Ishikawa (cell line): ENCODE measurements around the gene GSAP.

ENCODE experiments used
- CEBPB ChIP-seq: IDR thresholded peaks from 2 replicates; pipeline ENCODE4 v1.6.1; 2012
- CREB1 ChIP-seq: IDR thresholded peaks from 2 replicates; pipeline ENCODE4 v1.6.1; 2012; ENCODE audit warnings: low read depth
- EGR1 ChIP-seq: IDR thresholded peaks from 2 replicates; pipeline ENCODE4 v1.6.1; 2012
- EP300 ChIP-seq: IDR thresholded peaks from 2 replicates; pipeline ENCODE4 v1.6.1; 2012; ENCODE audit warnings: borderline replicate concordance
- FOXM1 ChIP-seq: IDR thresholded peaks from 2 replicates; pipeline ENCODE4 v1.6.1; 2012; ENCODE audit warnings: low read depth, borderline replicate concordance
- NFIC ChIP-seq: IDR thresholded peaks from 2 replicates; pipeline ENCODE4 v1.6.1; 2012
- RAD21 ChIP-seq: IDR thresholded peaks from 2 replicates; pipeline ENCODE4 v1.6.1; 2012; ENCODE audit warnings: low read depth
- REST ChIP-seq: IDR thresholded peaks from 2 replicates; pipeline ENCODE4 v1.6.1; 2012; ENCODE audit warnings: low read depth, mild to moderate bottlenecking
- TAF1 ChIP-seq: IDR thresholded peaks from 2 replicates; pipeline ENCODE4 v1.6.1; 2012; ENCODE audit warnings: low read depth, mild to moderate bottlenecking
- TCF12 ChIP-seq: IDR thresholded peaks from 2 replicates; pipeline ENCODE4 v1.6.1; 2012; ENCODE audit warnings: low read depth
- TEAD4 ChIP-seq: IDR thresholded peaks from 2 replicates; pipeline ENCODE4 v1.6.1; 2012
- YY1 ChIP-seq: IDR thresholded peaks from 2 replicates; pipeline ENCODE4 v1.6.1; 2012; ENCODE audit warnings: low read depth
- ZBTB7A ChIP-seq: IDR thresholded peaks from 2 replicates; pipeline ENCODE4 v1.6.1; 2012; ENCODE audit warnings: low read depth
- TF ChIP-seq, protein P1 (sequence below): IDR thresholded peaks from 2 replicates; pipeline ENCODE4 v1.6.1; 2012
- TF ChIP-seq, protein P2 (sequence below): IDR thresholded peaks from 2 replicates; pipeline ENCODE4 v1.6.1; 2012

The GSAP gene

GRCh38 chr7:77266291-77266794, 149.8 kb downstream of the GSAP start:
- TF ChIP-seq CEBPB (no peak), NFIC (no peak), FOXM1 (no peak), CREB1 (no peak), RAD21 (no peak), TCF12 (no peak), TAF1 (no peak)
- TF ChIP-seq, protein P1, sequence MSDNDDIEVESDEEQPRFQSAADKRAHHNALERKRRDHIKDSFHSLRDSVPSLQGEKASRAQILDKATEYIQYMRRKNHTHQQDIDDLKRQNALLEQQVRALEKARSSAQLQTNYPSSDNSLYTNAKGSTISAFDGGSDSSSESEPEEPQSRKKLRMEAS: no peak
- TF ChIP-seq, protein P2, sequence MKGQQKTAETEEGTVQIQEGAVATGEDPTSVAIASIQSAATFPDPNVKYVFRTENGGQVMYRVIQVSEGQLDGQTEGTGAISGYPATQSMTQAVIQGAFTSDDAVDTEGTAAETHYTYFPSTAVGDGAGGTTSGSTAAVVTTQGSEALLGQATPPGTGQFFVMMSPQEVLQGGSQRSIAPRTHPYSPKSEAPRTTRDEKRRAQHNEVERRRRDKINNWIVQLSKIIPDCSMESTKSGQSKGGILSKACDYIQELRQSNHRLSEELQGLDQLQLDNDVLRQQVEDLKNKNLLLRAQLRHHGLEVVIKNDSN: no peak

DNA sequence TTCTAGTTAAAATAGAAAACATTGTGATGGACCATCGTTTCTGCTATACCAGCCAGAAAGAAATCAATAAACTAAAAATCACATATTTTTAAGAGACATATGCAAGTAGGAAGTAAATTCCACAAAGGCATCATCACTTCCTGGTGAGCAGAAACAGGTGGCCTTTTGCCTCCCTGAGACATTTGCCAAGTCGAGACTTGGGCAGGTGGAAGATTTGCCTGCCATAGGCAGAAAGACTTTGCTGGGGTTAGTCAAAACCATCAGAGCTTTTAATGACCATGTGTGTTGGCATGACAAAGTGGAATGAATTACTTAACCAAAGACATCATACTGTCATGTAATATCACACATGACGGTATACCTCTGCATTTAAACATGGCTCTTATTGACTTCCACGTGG, 150.5 kb downstream of the GSAP start:
- no peak for TF ChIP-seq NFIC
- TF ChIP-seq, protein P1: no peak
- no peak for TF ChIP-seq YY1
- TF ChIP-seq EGR1: no peak
- TF ChIP-seq, protein P2: no peak
- no peak for TF ChIP-seq RAD21
- no peak for TF ChIP-seq TEAD4
- no peak for TF ChIP-seq CREB1
- no peak for TF ChIP-seq ZBTB7A
- TF ChIP-seq CEBPB: no peak
- no peak for TF ChIP-seq EP300
- no peak for TF ChIP-seq TAF1
- no peak for TF ChIP-seq FOXM1
- no peak for TF ChIP-seq REST
- no peak for TF ChIP-seq TCF12

- TF ChIP-seq FOXM1 (no peak), YY1 (no peak), CEBPB (no peak), RAD21 (no peak), EGR1 (no peak), CREB1 (no peak), REST (no peak), NFIC (no peak), EP300 (no peak)
- TF ChIP-seq, protein P2: no peak
Observed at GRCh38 chr7:77262316-77262715, 153.8 kb downstream of the GSAP start.
